ENCODE data around the gene ENTREP1.

Gene ENTREP1

GRCh38 chr9:69377291-69377690, 52.3 kb downstream of the ENTREP1 start:
- DNase-seq: no peak
- no peaks in the 10 kb centered on the region for H3K36me3 ChIP-seq
- no peak overlapping the region for H3K4me3 ChIP-seq (ENCODE audit: low read depth, low read length)
- H3K27ac ChIP-seq: no peak overlapping the region
- TF ChIP-seq CTCF (IDR thresholded peaks at IDR 0.05; ENCODE audit: low read depth, low read length): no peak
- H3K27me3 ChIP-seq (ENCODE audit: insufficient read depth, low read depth, severe bottlenecking): no peaks in the 10 kb centered on the region
- no peaks in the 10 kb centered on the region for H3K9me3 ChIP-seq (ENCODE audit: severe bottlenecking)

GRCh38 chr9:69377981-69378380, 53.0 kb downstream of the ENTREP1 start:
- Histone ChIP-seq H3K9me3 (ENCODE audit: severe bottlenecking) (no peaks in the 10 kb centered on the region), H3K27ac (no peak overlapping the region), H3K4me3 (ENCODE audit: low read depth, low read length) (no peak overlapping the region), H3K27me3 (ENCODE audit: insufficient read depth, low read depth, severe bottlenecking) (no peaks in the 10 kb centered on the region), H3K36me3 (no peaks in the 10 kb centered on the region)
- DNase-seq: no peak
- TF ChIP-seq CTCF (IDR thresholded peaks at IDR 0.05; ENCODE audit: low read depth, low read length): no peak

- Histone ChIP-seq H3K36me3 (no peaks in the 10 kb centered on the region), H3K9me3 (ENCODE audit: severe bottlenecking) (no peaks in the 10 kb centered on the region), H3K4me3 (ENCODE audit: low read depth, low read length) (no peak overlapping the region), H3K27ac (no peak overlapping the region), H3K27me3 (ENCODE audit: insufficient read depth, low read depth, severe bottlenecking) (no peaks in the 10 kb centered on the region)
- no peak for TF ChIP-seq CTCF (IDR thresholded peaks at IDR 0.05; ENCODE audit: low read depth, low read length)
- DNase-seq: peak; percentile 27
These were observed 54.4 kb downstream of the ENTREP1 start for GRCh38 chr9:69379270-69379982.

GRCh38 chr9:69380301-69380700, 55.3 kb downstream of the ENTREP1 start:
- no peak for DNase-seq
- no peaks in the 10 kb centered on the region for H3K9me3 ChIP-seq (ENCODE audit: severe bottlenecking)
- H3K27ac ChIP-seq: no peak overlapping the region
- H3K4me3 ChIP-seq (ENCODE audit: low read depth, low read length): no peak overlapping the region
- H3K36me3 ChIP-seq: no peaks in the 10 kb centered on the region
- no peaks in the 10 kb centered on the region for H3K27me3 ChIP-seq (ENCODE audit: insufficient read depth, low read depth, severe bottlenecking)
- no peak for TF ChIP-seq CTCF (IDR thresholded peaks at IDR 0.05; ENCODE audit: low read depth, low read length)

- Histone ChIP-seq H3K27ac (no peak overlapping the region), H3K36me3 (no peaks in the 10 kb centered on the region), H3K9me3 (ENCODE audit: severe bottlenecking) (no peaks in the 10 kb centered on the region), H3K4me3 (ENCODE audit: low read depth, low read length) (no peak overlapping the region), H3K27me3 (ENCODE audit: insufficient read depth, low read depth, severe bottlenecking) (no peaks in the 10 kb centered on the region)
- no peak for TF ChIP-seq CTCF (IDR thresholded peaks at IDR 0.05; ENCODE audit: low read depth, low read length)
- DNase-seq: no peak
These were observed 55.8 kb downstream of the ENTREP1 start for GRCh38 chr9:69380811-69381210.

- no peak for TF ChIP-seq CTCF (IDR thresholded peaks at IDR 0.05; ENCODE audit: low read depth, low read length)
- Histone ChIP-seq H3K36me3 (no peaks in the 10 kb centered on the region), H3K27ac (no peak overlapping the region), H3K4me3 (ENCODE audit: low read depth, low read length) (no peak overlapping the region), H3K9me3 (ENCODE audit: severe bottlenecking) (no peaks in the 10 kb centered on the region), H3K27me3 (ENCODE audit: insufficient read depth, low read depth, severe bottlenecking) (no peaks in the 10 kb centered on the region)
- no peak for DNase-seq
These were observed 57.1 kb downstream of the ENTREP1 start for GRCh38 chr9:69382135-69382534.

Data from WERI-Rb-1 (cell line).